ENCODE measurements around the gene PEX11A.

- TF ChIP-seq CTCF (IDR thresholded peaks at IDR 0.05) = no peak
- TF ChIP-seq POLR2AphosphoS5 (IDR thresholded peaks at IDR 0.05) = no peak
- TF ChIP-seq POLR2A (IDR thresholded peaks at IDR 0.05) = no peak
Observed at GRCh38 chr15:89668171-89668570, 22.4 kb downstream of the PEX11A start.

Data from breast epithelium (tissue), 3 donors.